HUES64 (cell line): ENCODE results near the gene CCDC136.

Experiments used
- H3K27ac ChIP-seq: 2 replicates; pipeline ENCODE4 v1.7.0; 2013; ENCODE audit warnings: low read depth, low read length, inconsistent platforms
- H3K27me3 ChIP-seq: 2 replicates; pipeline ENCODE4 v1.6.1; 2013; ENCODE audit warnings: mild to moderate bottlenecking, low read length; ENCODE audit not compliant: insufficient read depth
- H3K36me3 ChIP-seq: 2 replicates; pipeline ENCODE4 v1.6.1; 2013; ENCODE audit warnings: mild to moderate bottlenecking, low read length; ENCODE audit not compliant: insufficient read depth
- H3K4me1 ChIP-seq: 2 replicates; pipeline ENCODE4 v1.6.1; 2013; ENCODE audit warnings: mild to moderate bottlenecking, low read length, moderate library complexity; ENCODE audit not compliant: insufficient read depth
- H3K4me3 ChIP-seq: 2 replicates; pipeline ENCODE4 v1.5.1; 2013; ENCODE audit warnings: mild to moderate bottlenecking, low read length, moderate library complexity
- H3K9ac ChIP-seq: 2 replicates; pipeline ENCODE4 v1.6.1; 2013; ENCODE audit warnings: mild to moderate bottlenecking, low read depth, low read length
- H3K9me3 ChIP-seq: 2 replicates; pipeline ENCODE4 v1.6.1; 2013; ENCODE audit warnings: low read depth, low read length; ENCODE audit not compliant: insufficient read depth
- WGBS: fragments of 150-250, 120-280 bp; methylation state at CpG from one replicate; pipeline ENCODE4 v1.1.7; 2013; ENCODE audit warnings: missing lambda C conversion rate; 5-methylcytosine and 5-hydroxymethylcytosine counted together

The CCDC136 gene

DNA sequence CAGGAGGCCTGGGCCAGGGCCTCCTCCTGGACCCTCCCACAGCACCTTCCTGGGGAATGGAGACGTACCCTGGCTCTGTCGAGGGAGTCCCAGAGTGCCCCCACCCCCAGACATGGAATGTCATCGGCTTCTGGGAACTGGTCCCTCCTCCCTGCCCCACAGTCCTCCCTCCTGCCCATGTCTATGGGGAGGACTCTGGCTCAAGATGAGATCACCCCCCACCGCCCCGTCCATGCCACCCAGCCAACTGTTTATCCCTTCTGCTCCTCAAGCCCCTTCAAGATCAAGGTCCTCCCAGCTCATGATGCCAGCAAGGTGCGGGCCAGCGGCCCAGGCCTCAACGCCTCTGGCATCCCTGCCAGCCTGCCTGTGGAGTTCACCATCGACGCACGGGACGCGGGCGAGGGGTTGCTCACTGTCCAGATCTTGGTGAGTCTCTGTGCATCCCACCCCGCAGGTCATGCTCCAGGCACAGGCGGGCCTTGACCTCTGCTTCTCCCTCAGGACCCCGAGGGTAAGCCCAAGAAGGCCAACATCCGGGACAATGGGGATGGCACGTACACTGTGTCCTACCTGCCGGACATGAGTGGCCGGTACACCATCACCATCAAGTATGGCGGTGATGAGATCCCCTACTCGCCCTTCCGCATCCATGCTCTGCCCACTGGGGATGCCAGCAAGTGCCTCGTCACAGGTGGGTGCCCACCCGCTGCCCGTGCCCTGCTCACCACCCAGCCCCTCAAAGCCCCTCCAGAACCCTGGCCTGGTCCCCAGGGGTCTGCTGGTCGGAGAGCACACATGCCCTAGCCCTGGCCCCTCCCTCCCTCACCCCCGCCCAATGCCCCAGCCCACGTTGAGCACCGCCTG is 56.8 kb downstream of the CCDC136 start:
- Histone ChIP-seq H3K27ac (no peak overlapping the region), H3K4me1 (no peaks in the 10 kb centered on the region), H3K27me3 (no peaks in the 10 kb centered on the region), H3K4me3 (no peak overlapping the region), H3K9ac (no peak overlapping the region), H3K9me3 (no peaks in the 10 kb centered on the region), H3K36me3 (peaks cover 58% of the 10 kb centered on the region)
- WGBS, result 95% methylated on average over 31 of the region's 31 CpGs

DNA sequence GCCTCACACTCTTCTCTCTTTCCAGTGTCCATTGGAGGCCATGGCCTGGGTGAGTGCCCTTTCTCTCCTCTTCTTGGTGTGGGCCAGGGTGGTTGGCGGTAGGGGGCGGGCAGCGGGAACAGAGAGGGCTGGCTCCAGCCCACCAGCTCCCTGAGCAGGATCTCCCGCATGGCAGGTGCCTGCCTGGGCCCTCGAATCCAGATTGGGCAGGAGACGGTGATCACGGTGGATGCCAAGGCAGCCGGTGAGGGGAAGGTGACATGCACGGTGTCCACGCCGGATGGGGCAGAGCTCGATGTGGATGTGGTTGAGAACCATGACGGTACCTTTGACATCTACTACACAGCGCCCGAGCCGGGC is 57.4 kb downstream of the CCDC136 start:
- Histone ChIP-seq H3K36me3 (peaks cover 60% of the 10 kb centered on the region), H3K4me1 (no peaks in the 10 kb centered on the region)
- WGBS, result 96% methylated on average over 16 of the region's 16 CpGs

DNA sequence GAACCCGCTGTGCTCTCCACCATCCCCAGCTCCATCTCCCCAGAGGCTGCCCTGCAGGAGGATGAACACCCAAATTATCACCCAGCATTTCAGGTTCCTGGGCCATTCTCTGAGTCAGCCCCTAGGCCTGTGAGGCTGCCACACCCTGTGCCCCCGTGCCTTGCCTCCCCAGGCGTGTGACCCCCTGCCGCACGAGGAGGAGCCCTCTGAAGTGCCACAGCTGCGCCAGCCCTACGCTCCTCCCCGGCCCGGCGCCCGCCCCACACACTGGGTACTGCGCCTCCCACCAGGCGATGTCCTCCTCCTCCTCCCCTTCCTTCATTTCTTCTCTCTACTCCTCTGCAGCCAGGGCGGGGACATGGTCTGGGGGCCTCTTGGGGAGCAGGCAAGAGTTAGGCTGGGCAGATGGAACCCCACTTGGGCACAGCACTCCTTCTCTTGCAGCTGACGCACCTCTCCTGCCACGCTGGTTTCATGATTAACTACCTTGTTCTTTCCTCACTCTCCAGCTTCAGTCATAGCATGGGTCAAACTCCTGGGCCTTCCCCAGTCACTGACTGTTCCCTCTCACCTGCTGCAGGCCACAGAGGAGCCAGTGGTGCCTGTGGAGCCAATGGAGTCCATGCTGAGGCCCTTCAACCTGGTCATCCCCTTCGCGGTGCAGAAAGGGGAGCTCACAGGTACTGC is 58.2 kb downstream of the CCDC136 start:
- Histone ChIP-seq H3K36me3 (peaks cover 61% of the 10 kb centered on the region), H3K9ac (no peak overlapping the region; the same call in 1 of the 2 replicates), H3K9me3 (no peaks in the 10 kb centered on the region), H3K27me3 (no peaks in the 10 kb centered on the region), H3K4me3 (no peak overlapping the region), H3K4me1 (no peaks in the 10 kb centered on the region), H3K27ac (no peak overlapping the region)
- 95% methylated on average over 18 of the region's 18 CpGs for WGBS

More for the DNA sequence above, 57.4 kb downstream of the CCDC136 start:
- Histone ChIP-seq H3K4me3 (no peak overlapping the region), H3K9me3 (no peaks in the 10 kb centered on the region), H3K27ac (no peak overlapping the region), H3K9ac (no peak overlapping the region; the same call in 1 of the 2 replicates), H3K27me3 (no peaks in the 10 kb centered on the region)

DNA sequence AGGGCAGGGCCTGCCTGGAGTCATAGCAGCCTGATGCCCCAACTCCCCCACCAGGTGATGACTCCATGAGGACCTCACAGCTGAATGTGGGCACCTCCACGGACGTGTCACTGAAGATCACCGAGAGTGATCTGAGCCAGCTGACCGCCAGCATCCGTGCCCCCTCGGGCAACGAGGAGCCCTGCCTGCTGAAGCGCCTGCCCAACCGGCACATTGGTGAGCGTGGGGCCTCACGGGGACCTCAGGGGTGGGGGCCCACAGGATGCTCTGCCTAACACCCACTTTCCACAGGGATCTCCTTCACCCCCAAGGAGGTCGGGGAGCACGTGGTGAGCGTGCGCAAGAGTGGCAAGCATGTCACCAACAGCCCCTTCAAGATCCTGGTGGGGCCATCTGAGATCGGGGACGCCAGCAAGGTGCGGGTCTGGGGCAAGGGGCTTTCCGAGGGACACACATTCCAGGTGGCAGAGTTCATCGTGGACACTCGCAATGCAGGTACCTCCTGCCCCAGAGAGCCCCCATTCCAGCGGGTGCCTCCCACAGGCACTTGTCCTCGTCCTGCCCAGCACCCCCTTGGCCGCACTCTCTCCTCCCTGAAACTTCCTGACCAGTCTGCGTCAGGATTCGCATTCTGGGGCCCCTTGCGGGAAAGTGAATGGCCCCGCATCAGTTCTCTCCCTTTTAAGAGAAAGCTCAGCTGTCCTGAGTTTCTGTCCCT is 60.9 kb downstream of the CCDC136 start:
- H3K36me3 ChIP-seq, result peaks cover 62% of the 10 kb centered on the region

DNA sequence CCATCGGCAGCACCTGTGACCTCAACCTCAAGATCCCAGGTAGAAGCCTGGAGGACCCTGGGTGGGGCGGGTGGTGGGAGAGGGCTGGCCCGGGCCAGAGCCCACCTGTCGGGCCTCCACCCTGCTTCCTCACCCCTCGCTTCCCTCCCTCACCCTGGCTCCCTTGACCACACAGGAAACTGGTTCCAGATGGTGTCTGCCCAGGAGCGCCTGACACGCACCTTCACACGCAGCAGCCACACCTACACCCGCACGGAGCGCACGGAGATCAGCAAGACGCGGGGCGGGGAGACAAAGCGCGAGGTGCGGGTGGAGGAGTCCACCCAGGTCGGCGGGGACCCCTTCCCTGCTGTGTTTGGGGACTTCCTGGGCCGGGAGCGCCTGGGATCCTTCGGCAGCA is 62.0 kb downstream of the CCDC136 start:
- H3K9me3 ChIP-seq, result no peaks in the 10 kb centered on the region
- no peaks in the 10 kb centered on the region for H3K27me3 ChIP-seq
- H3K9ac ChIP-seq, result no peak overlapping the region
- peaks cover 62% of the 10 kb centered on the region for H3K36me3 ChIP-seq
- H3K4me3 ChIP-seq, result no peak overlapping the region
- no peaks in the 10 kb centered on the region for H3K4me1 ChIP-seq
- WGBS, result 95% methylated on average over 23 of the region's 23 CpGs
- H3K27ac ChIP-seq, result no peak overlapping the region

More for the DNA sequence above, 60.9 kb downstream of the CCDC136 start:
- H3K27me3 ChIP-seq, result no peaks in the 10 kb centered on the region
- H3K27ac ChIP-seq, result no peak overlapping the region
- H3K4me3 ChIP-seq, result no peak overlapping the region
- H3K4me1 ChIP-seq, result no peaks in the 10 kb centered on the region
- no peak overlapping the region for H3K9ac ChIP-seq
- 95% methylated on average over 28 of the region's 28 CpGs for WGBS
- H3K9me3 ChIP-seq, result no peaks in the 10 kb centered on the region

DNA sequence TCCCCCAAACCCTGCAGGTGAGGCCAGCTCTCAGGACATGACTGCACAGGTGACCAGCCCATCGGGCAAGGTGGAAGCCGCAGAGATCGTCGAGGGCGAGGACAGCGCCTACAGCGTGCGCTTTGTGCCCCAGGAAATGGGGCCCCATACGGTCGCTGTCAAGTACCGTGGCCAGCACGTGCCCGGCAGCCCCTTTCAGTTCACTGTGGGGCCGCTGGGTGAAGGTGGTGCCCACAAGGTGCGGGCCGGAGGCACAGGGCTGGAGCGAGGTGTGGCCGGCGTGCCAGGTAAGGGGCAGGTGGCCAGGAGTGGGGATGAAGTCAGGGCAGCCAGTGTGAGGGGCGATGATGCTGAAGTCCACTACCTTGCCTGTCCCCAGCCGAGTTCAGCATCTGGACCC is 62.6 kb downstream of the CCDC136 start:
- Histone ChIP-seq H3K9ac (no peak overlapping the region), H3K36me3 (peaks cover 59% of the 10 kb centered on the region), H3K4me3 (no peak overlapping the region), H3K4me1 (no peaks in the 10 kb centered on the region), H3K27me3 (no peaks in the 10 kb centered on the region), H3K9me3 (no peaks in the 10 kb centered on the region), H3K27ac (no peak overlapping the region)
- WGBS, result 95% methylated on average over 21 of the region's 21 CpGs

DNA sequence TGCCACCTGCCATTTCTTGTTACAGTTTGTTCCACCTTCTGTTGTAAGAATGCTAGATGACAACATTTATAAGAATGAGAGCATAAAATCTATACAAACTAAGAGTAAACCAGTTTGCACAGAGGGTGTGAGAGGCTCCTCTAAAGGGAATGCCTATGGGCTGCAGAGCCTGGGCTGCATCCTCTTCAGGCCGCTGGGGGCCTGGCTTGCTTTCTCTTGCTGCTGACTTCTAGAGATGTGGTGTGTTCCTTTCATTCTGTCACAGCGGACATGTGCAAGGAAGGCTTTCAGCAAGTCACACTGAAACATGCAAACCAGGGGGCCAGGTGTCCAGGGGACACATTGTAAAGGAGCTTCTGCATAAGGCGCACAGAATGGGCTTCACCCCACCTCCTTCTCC is 63.8 kb downstream of the CCDC136 start:
- peaks cover 52% of the 10 kb centered on the region for H3K36me3 ChIP-seq
- WGBS, result 98% methylated on average over 3 of the region's 3 CpGs

DNA sequence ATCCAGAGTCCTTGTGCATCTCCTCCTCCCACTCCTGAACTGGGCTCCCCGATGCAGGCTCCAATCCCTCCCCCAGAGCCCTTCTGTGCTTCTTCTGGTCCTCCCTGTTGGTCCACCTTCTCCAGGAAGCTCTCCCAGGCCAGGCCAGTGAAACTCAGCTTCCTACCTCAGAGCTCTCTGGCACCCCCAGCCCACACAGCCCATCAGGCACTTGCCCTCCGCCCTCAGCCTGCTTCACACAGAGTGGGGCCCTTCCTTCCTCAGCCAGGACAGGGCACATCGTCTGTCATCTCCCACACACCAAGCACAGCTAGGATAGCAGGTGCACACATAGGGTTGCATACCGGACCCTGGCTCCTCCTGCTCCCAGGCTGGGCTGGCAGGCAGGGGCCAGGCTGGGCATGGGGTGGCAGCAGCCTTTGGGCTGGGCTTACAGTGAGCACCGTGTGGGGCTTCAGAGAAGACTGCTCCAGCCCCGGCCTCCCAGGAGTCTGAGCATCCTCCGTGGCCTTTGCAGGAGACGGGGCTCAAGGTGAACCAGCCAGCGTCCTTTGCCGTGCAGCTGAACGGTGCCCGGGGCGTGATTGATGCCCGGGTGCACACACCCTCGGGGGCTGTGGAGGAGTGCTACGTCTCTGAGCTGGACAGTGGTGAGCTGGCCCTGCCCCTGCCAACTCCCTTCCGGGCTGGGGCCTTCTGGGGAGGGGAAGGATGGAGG is 64.4 kb downstream of the CCDC136 start:
- WGBS, result 95% methylated on average over 17 of the region's 17 CpGs
- H3K9ac ChIP-seq, result no peak overlapping the region

More for the DNA sequence above, 63.8 kb downstream of the CCDC136 start:
- Histone ChIP-seq H3K4me3 (no peak overlapping the region), H3K27me3 (no peaks in the 10 kb centered on the region), H3K4me1 (no peaks in the 10 kb centered on the region), H3K9ac (no peak overlapping the region), H3K9me3 (no peaks in the 10 kb centered on the region), H3K27ac (no peak overlapping the region)

DNA sequence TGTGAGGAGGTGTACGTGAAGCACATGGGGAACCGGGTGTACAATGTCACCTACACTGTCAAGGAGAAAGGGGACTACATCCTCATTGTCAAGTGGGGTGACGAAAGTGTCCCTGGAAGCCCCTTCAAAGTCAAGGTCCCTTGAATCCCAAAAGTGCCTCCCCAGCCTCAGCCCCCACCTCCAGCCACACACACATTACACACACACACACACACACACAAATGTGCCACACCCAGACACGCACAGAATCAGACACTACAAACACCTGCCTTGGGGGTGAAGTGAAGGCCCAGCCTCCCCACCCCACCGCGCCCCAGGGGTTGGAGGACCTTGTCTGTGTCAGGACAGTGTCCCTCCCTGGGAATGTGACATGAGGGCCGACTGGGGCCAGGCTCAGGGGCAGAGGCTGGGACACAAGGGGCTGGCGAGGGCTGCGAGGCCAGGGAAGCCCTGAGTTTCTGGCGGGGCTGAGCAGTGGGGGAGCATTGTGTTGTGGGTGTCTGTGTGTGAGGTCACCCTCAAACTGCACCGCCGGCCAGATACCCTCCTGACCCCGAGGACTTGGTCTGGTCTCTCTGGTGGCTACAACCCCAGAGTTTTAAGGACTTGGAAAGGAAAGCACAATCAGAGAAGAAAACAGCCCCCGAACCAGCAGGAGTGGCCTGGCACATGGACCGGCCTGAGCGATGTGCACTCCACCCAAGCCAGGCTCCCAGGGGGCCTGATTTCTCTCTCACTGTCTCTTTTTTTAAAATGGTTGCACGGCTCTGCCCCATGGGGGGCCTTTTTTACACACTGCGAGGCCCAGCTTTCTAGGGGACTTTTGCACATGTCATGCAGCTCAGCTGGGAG is 66.8 kb downstream of the CCDC136 start:
- Histone ChIP-seq H3K9ac (no peak overlapping the region), H3K27ac (no peak overlapping the region), H3K36me3 (peaks cover 26% of the 10 kb centered on the region; the same call in 1 of the 2 replicates), H3K27me3 (no peaks in the 10 kb centered on the region), H3K9me3 (no peaks in the 10 kb centered on the region), H3K4me1 (0 out of 2 replicates have a peak, but pooled peaks cover under 1% of the 10 kb centered on the region), H3K4me3 (no peak overlapping the region)
- WGBS, result 93% methylated on average over 18 of the region's 18 CpGs

More for the DNA sequence above, 64.4 kb downstream of the CCDC136 start:
- peaks cover 47% of the 10 kb centered on the region for H3K36me3 ChIP-seq
- no peak overlapping the region for H3K4me3 ChIP-seq
- H3K9me3 ChIP-seq, result no peaks in the 10 kb centered on the region
- no peaks in the 10 kb centered on the region for H3K27me3 ChIP-seq
- H3K4me1 ChIP-seq, result no peaks in the 10 kb centered on the region
- H3K27ac ChIP-seq, result no peak overlapping the region
